BLaER1 (cell line): ENCODE measurements around the gene UTY.
"Not testable (repeated sequence)": the region's sequence is repeated elsewhere in the genome, so short reads cannot be mapped to it uniquely, and the experiment has no call there.

Source experiments
- H3K27ac ChIP-seq: shearing (Covaris generic); formaldehyde crosslinking; 2 replicates; pipeline ENCODE4 v1.8.1; 2022
- H3K27me3 ChIP-seq: shearing (Covaris generic); formaldehyde crosslinking; 2 replicates; pipeline ENCODE4 v1.8.1; 2022
- H3K36me3 ChIP-seq: shearing (Covaris generic); formaldehyde crosslinking; 2 replicates; pipeline ENCODE4 v1.8.1; 2022
- H3K4me1 ChIP-seq: shearing (Covaris generic); formaldehyde crosslinking; 2 replicates; pipeline ENCODE4 v1.8.1; 2022
- H3K4me2 ChIP-seq: shearing (Covaris generic); formaldehyde crosslinking; 2 replicates; pipeline ENCODE4 v1.8.1; 2022
- H3K4me3 ChIP-seq: shearing (Covaris generic); formaldehyde crosslinking; 2 replicates; pipeline ENCODE4 v1.8.1; 2022
- H3K9ac ChIP-seq: shearing (Covaris generic); formaldehyde crosslinking; 2 replicates; pipeline ENCODE4 v1.8.1; 2022
- H3K9me3 ChIP-seq: shearing (Covaris generic); formaldehyde crosslinking; 2 replicates; pipeline ENCODE4 v1.8.1; 2022
- H4K20me1 ChIP-seq: shearing (Covaris generic); formaldehyde crosslinking; 2 replicates; pipeline ENCODE4 v1.8.1; 2022
- Cebpa-rat ChIP-seq: shearing (Covaris generic); IDR thresholded peaks from 2 replicates; pipeline ENCODE4 v1.8.1; 2022

UTY gene

DNA sequence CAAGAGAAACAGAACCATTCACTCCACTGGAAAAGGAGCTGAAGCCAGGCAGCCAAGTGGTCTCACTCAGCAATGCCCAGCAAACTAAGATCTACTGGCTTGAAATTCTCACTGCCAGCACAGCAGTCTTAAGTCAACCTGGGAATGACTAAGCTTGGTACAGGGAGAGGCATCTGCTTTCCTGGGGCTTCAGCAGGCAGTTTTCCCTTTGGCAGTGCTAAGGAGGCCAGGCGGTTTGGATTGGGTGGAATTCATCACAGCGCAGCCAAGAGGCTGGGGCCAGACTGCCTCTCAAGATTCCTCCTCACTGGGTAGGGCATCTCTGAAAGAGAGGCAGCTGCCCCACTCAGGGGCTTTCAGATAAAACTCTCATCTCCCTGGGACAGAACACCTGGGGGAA lies 149.2 kb downstream of the UTY start:
- no peaks in the 10 kb centered on the region for H3K9me3 ChIP-seq
- no peak for TF ChIP-seq Cebpa-rat
- no peak overlapping the region for H3K27ac ChIP-seq
- no peaks in the 10 kb centered on the region for H3K36me3 ChIP-seq
- H3K4me1 ChIP-seq: no peaks in the 10 kb centered on the region
- H3K4me2 ChIP-seq: no peak overlapping the region
- H3K27me3 ChIP-seq: no peaks in the 10 kb centered on the region
- no peak overlapping the region for H3K9ac ChIP-seq
- H4K20me1 ChIP-seq: no peaks in the 10 kb centered on the region
- no peak overlapping the region for H3K4me3 ChIP-seq

DNA sequence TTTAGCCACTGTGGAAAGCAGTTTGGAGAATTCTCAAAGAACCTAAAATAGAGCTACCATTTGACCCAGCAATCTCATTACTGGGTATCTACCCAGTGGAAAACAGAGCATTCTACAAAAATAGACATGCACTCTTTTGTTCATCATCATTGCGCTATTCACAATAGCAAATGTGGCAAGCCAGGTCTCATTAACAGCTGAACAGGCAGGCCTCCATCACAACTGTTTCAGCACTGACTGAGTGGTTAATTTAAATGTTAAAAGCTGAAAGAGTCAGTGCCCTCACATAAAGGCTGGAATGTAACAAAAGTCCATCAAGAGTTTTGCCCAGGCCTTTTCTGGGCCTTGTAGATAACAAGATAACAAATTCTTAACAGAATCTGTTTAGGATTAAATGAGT lies 166.9 kb downstream of the UTY start:
- Histone ChIP-seq H4K20me1 (no peaks in the 10 kb centered on the region), H3K9me3 (no peaks in the 10 kb centered on the region), H3K4me1 (no peaks in the 10 kb centered on the region), H3K4me3 (no peak overlapping the region), H3K27me3 (no peaks in the 10 kb centered on the region), H3K9ac (no peak overlapping the region), H3K27ac (no peak overlapping the region), H3K36me3 (no peaks in the 10 kb centered on the region), H3K4me2 (no peak overlapping the region)
- TF ChIP-seq Cebpa-rat: no peak

DNA sequence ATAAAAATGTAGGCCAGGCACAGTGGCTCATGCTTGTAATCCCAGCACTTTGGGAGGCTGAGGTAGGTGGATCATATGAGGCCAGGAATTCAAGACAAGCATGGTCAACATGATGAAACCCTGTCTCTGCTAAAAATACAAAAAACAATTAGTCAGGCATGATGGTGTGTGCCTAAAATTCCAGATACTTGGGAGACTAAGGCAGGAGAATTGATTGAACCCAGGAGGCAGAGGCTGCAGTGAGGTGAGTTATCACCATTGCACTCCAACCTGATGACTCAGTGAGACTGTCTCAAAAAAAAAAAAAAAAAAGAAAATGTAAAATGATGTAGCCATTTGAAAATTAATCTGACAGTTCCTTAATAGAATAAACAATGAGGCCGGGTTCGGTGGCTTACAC lies 171.9 kb downstream of the UTY start:
- no peaks in the 10 kb centered on the region for H3K9me3 ChIP-seq
- no peaks in the 10 kb centered on the region for H3K36me3 ChIP-seq
- TF ChIP-seq Cebpa-rat: no peak
- H3K4me1 ChIP-seq: no peaks in the 10 kb centered on the region
- H3K27ac ChIP-seq: no peak overlapping the region
- no peaks in the 10 kb centered on the region for H4K20me1 ChIP-seq
- H3K27me3 ChIP-seq: no peaks in the 10 kb centered on the region
- H3K9ac ChIP-seq: no peak overlapping the region
- H3K4me2 ChIP-seq: no peak overlapping the region
- no peak overlapping the region for H3K4me3 ChIP-seq

DNA sequence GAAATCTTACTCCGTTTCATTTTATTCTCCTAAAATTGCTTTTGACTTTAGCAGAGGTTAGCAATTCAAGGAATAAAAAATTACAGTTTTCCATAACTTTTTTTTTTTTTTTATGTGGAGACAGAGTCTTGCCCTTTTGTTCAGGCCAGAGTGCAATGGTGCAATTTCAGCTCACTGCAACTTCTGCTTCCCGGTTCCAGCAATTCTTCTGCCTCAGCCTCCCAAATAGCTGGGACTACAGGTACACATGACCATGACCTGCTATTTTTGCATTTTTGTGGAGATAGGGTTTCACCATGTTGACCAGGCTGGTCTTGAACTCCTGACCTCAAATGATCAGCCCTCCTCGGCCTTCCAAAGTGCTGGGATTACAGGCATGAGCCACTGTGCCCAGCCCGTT lies 179.0 kb downstream of the UTY start:
- H3K9ac ChIP-seq: no peak overlapping the region
- H4K20me1 ChIP-seq: no peaks in the 10 kb centered on the region
- TF ChIP-seq Cebpa-rat: no peak
- no peaks in the 10 kb centered on the region for H3K27me3 ChIP-seq
- no peaks in the 10 kb centered on the region for H3K4me1 ChIP-seq
- H3K36me3 ChIP-seq: no peaks in the 10 kb centered on the region
- H3K4me2 ChIP-seq: no peak overlapping the region
- H3K4me3 ChIP-seq: no peak overlapping the region
- no peak overlapping the region for H3K27ac ChIP-seq
- no peaks in the 10 kb centered on the region for H3K9me3 ChIP-seq

DNA sequence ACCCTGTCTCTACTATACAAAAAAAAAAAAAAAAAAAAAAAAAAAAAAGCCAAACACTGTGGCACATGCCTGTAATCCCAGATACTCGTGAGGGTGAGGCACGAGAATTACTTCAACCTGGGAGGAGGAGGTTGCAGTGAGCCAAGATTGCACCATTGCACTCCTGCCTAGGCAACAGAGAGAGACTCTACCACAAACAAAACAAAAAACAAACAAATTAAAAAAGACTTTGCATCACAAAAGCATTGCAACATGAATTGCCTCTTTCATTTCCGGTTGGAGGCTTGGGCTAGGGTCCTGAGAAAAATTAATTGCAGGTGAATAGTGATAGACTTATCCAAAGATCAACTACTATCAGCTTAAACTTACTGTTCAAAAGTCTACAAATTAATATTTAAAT lies 180.4 kb downstream of the UTY start:
- Histone ChIP-seq H3K9me3 (no peaks in the 10 kb centered on the region), H3K27ac (no peak overlapping the region), H3K4me2 (no peak overlapping the region), H3K4me1 (no peaks in the 10 kb centered on the region), H3K27me3 (no peaks in the 10 kb centered on the region), H3K36me3 (no peaks in the 10 kb centered on the region), H3K4me3 (no peak overlapping the region), H4K20me1 (no peaks in the 10 kb centered on the region), H3K9ac (no peak overlapping the region)
- TF ChIP-seq Cebpa-rat: no peak

DNA sequence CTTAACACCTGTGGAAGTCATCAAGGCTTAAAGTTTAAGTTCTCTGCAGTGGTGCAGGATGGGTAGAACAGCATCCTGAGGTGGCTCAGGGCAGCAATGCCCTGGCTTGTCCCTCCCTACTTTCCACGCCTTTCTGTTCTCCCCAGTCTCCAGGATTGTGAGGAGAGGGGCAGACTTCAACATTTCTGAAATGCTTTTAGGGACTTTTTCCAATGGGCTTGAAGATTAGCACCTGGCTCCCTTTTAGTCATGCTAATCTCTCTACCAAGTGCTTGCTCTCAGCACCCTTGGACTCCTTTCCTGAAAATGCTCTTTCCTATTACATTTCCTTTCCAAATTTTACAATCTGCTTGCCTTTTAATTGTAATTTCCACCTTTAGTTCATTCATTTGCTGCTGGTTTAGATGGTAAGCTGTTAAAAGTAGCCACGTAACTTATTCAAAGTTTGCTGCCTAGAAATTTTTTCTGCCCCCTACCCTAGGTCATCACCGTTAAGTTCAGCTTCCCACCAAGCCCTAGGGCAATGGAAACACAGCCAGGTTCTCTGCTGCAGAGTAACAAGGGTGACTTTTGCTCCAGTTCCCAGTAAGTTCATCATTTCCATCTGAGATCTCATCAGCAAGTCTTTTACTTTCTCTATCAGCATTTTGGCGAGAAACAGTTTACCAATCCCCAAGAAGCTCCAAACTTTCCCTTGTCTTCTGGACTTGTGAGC lies 183.5 kb downstream of the UTY start:
- Histone ChIP-seq H3K4me3 (no peak overlapping the region), H3K4me1 (no peaks in the 10 kb centered on the region), H3K9me3 (no peaks in the 10 kb centered on the region), H3K4me2 (no peak overlapping the region), H3K27me3 (no peaks in the 10 kb centered on the region), H4K20me1 (no peaks in the 10 kb centered on the region), H3K36me3 (no peaks in the 10 kb centered on the region), H3K27ac (no peak overlapping the region), H3K9ac (no peak overlapping the region)
- TF ChIP-seq Cebpa-rat: no peak

DNA sequence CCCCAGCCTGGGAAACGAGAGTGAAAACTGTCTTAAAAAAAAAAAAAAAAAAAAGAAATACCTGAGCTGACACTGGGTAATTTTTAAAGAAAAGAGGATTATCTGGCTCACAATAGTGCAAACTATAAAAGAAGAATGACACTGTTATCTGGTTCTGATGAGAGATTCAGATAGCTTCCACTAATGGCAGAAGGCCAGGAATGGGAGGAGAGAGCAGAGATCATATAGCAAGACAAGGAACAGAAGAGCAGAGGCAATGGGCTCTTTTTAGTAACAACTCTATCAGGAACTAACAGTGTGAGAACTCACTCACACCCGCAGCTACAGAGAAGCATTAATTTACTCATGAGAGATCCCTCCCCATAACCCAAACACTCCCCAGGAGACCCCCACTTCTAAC lies 184.8 kb downstream of the UTY start:
- H3K27me3 ChIP-seq: no peaks in the 10 kb centered on the region
- no peak overlapping the region for H3K9ac ChIP-seq
- H3K27ac ChIP-seq: no peak overlapping the region
- H3K4me2 ChIP-seq: no peak overlapping the region
- TF ChIP-seq Cebpa-rat: no peak
- no peak overlapping the region for H3K4me3 ChIP-seq
- H3K9me3 ChIP-seq: no peaks in the 10 kb centered on the region
- no peaks in the 10 kb centered on the region for H3K4me1 ChIP-seq
- H4K20me1 ChIP-seq: no peaks in the 10 kb centered on the region
- H3K36me3 ChIP-seq: no peaks in the 10 kb centered on the region

DNA sequence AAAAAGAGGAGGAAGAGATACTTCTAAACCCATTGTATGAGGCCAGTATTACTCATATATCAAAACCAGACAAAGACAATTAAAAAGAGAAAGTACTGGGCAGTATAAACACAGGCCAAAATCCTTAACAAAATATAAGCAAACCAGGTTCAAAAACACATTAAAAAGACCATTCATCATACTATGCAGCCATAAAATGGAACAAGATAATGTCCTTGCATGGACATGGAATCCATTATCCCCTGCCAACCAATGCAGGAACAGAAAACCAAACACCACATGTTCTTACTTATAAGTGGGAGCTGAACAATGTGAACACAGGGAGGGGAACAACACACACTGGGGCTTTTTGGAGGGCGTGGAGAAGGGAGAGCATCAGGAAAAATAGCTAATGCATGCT lies 188.6 kb downstream of the UTY start:
- Histone ChIP-seq H3K27me3 (no peaks in the 10 kb centered on the region), H3K9me3 (no peaks in the 10 kb centered on the region), H3K36me3 (no peaks in the 10 kb centered on the region), H4K20me1 (no peaks in the 10 kb centered on the region), H3K4me3 (no peak overlapping the region), H3K4me1 (no peaks in the 10 kb centered on the region), H3K9ac (no peak overlapping the region), H3K27ac (no peak overlapping the region), H3K4me2 (no peak overlapping the region)
- TF ChIP-seq Cebpa-rat: no peak

DNA sequence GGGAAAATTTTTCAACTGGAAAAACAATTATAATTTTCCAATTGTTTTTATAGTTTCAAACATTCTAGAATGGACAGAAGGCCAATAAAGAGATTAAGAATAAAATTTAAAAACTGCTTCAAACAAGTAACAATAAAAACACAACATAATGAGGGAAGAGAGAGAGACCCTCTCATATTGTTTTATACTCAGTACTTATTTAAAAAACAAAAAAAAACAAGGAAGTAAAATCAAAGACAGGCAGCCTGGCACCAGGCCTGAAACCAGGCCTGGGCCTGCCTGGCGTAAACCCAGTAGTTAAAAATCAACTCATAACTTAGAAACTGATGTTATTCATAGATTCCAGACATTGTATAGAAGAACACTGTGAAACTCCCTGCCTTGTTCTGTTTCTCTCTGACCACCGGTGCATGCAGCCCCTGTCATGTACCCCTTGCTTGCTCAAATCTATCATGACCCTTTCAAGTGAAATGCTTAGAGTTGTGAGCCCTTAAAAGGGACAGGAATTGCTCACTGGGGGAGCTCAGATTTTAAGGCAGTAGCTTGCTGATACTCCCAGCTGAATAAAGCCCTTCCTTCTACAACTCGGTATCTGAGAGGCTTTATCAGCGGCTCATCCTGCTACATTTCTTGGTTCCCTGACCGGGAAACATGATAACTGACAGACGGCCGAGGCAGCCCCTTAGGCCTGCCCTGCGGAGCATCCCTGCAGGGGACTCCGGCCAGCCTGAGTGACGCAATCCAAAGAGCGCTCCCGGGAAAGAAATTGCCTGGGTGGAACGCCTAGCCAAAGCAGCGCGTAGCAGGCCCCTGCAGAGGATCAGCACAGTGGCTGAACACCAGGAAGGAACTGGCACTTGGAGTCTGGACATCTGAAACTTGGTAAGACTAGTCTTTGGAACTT lies 197.4 kb downstream of the UTY start:
- not testable (repeated sequence) for H3K4me1 ChIP-seq, H4K20me1 ChIP-seq, H3K27me3 ChIP-seq, H3K36me3 ChIP-seq, H3K4me3 ChIP-seq, H3K9me3 ChIP-seq, H3K4me2 ChIP-seq, H3K9ac ChIP-seq, H3K27ac ChIP-seq

DNA sequence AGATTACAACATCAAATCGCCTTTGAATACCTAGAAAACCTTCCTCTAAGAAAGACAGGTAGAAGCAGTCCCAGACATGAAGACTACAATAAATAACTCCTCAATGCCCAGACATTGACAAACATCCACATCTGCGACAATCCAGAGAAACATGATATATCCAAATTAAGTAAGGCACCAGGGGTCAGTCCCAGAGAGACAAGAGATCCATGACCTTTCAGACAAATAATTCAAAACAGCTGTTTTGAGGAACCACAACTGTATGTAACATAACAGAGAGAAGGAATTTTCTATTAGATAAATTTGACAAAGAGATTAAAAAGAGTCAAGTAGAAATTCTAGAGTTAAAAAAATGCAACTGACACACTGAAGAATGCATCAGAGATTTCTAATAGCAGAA lies 200.3 kb downstream of the UTY start:
- no peak overlapping the region for H3K9ac ChIP-seq
- no peaks in the 10 kb centered on the region for H3K4me1 ChIP-seq
- no peaks in the 10 kb centered on the region for H3K36me3 ChIP-seq
- no peak overlapping the region for H3K27ac ChIP-seq
- H3K4me2 ChIP-seq: no peak overlapping the region
- no peak for TF ChIP-seq Cebpa-rat
- H3K4me3 ChIP-seq: no peak overlapping the region
- no peaks in the 10 kb centered on the region for H3K27me3 ChIP-seq
- H4K20me1 ChIP-seq: no peaks in the 10 kb centered on the region
- H3K9me3 ChIP-seq: no peaks in the 10 kb centered on the region
